A673 (cell line): ENCODE measurements around the gene GRIK1. TPM values are rescaled to one million over a fixed set of nuclear protein-coding genes. Genes with fewer than 3 reads are reported as not detected.
"Not testable (repeated sequence)": the region's sequence is repeated elsewhere in the genome, so short reads cannot be mapped to it uniquely, and the experiment has no call there.

Experiments
- BruUV-seq: library from RNA; stranded (reverse); fragments of 400-500 nt; replicated peaks from 2 replicates; lab custom pipeline; 2021; lab: Mats Ljungman, UMichigan
- CTCF ChIA-PET: fragments of 300-600 bp; sonication (Branson Sonifier 250); formaldehyde crosslinking; loops from one replicate; lab custom pipeline; 2022; ENCODE audit warnings: antibody characterized with exemption; lab: Charles Lee
- POLR2A ChIA-PET: fragments of 300-600 bp; sonication (Branson Sonifier 250); formaldehyde crosslinking; loops from one replicate; lab custom pipeline; 2022; ENCODE audit warnings: antibody characterized with exemption; ENCODE audit not compliant: low non-redundant PET; lab: Charles Lee
- DNase-seq: peaks from one replicate; pipeline ENCODE4 v3.0.0-alpha.2; 2015; ENCODE audit warnings: low spot score
- H3K27ac ChIP-seq: fragments of 200-600 bp; sonication (generic); 2 replicates; pipeline ENCODE4 v1.5.1; 2016; ENCODE audit warnings: mixed run types, low read depth, mild to moderate bottlenecking, mixed read lengths, antibody characterized with exemption, low read length; ENCODE audit not compliant: poor library complexity, severe bottlenecking
- H3K27me3 ChIP-seq: fragments of 200-600 bp; sonication (generic); replicated peaks from 2 replicates; pipeline ENCODE4 v1.6.1; 2017; ENCODE audit warnings: mixed run types, low read depth, mild to moderate bottlenecking, mixed read lengths, antibody characterized with exemption, low read length; ENCODE audit not compliant: insufficient read depth, poor library complexity
- H3K36me3 ChIP-seq: fragments of 200-600 bp; sonication (generic); 2 replicates; pipeline ENCODE4 v1.6.1; 2016; ENCODE audit warnings: mixed run types, mild to moderate bottlenecking, mixed read lengths, antibody characterized with exemption, low read length; ENCODE audit not compliant: insufficient read depth, poor library complexity, severe bottlenecking
- H3K4me1 ChIP-seq: fragments of 200-600 bp; sonication (generic); 2 replicates; pipeline ENCODE4 v1.6.1; 2017; ENCODE audit warnings: mixed run types, mild to moderate bottlenecking, mixed read lengths, antibody characterized with exemption, low read length; ENCODE audit not compliant: insufficient read depth, poor library complexity, severe bottlenecking
- H3K4me3 ChIP-seq: fragments of 200-600 bp; sonication (generic); 2 replicates; pipeline ENCODE4 v1.5.1; 2016; ENCODE audit warnings: low read depth, mixed run types, mild to moderate bottlenecking, mixed read lengths, low read length; ENCODE audit not compliant: poor library complexity, severe bottlenecking
- H3K9me3 ChIP-seq: fragments of 200-600 bp; sonication (generic); 2 replicates; pipeline ENCODE4 v1.6.1; 2016; ENCODE audit warnings: mixed run types, low read depth, mild to moderate bottlenecking, mixed read lengths, antibody characterized with exemption, low read length; ENCODE audit not compliant: poor library complexity, severe bottlenecking
- CTCF ChIP-seq: fragments of 300-800, 200-600 bp; sonication (generic); conservative IDR thresholded peaks from 2 replicates; pipeline ENCODE4 v1.5.1; 2017; ENCODE audit warnings: low read depth, mild to moderate bottlenecking, antibody characterized with exemption, low read length, moderate library complexity, mixed read lengths
- EZH2 ChIP-seq: fragments of 200-600 bp; sonication (generic); IDR thresholded peaks from 2 replicates; pipeline ENCODE4 v1.6.1; 2017; ENCODE audit warnings: borderline replicate concordance, low read depth, mild to moderate bottlenecking, mixed read lengths, antibody characterized with exemption, low read length; ENCODE audit not compliant: poor library complexity, severe bottlenecking
- intact Hi-C: fragments of 100-400 bp; cut with micrococcal nuclease; formaldehyde crosslinking; loops from one replicate; pipeline ENCODE4 v1.10.0; 2022; ENCODE audit not compliant: unreplicated experiment
- total RNA-seq: library from RNA; stranded (reverse); gene quantifications from 2 replicates; pipeline ENCODE4 v1.2.3, GENCODE V29; 2021

GRIK1 gene
- total RNA-seq, 1 experiment from 2014 or later, result 0.67 TPM

GRCh38 chr21:29961291-29962027 lies 21.7 kb upstream of the GRIK1 start:
- H3K36me3 ChIP-seq, result no peaks in the 10 kb centered on the region
- TF ChIP-seq CTCF (no peak), EZH2 (no peak)
- no peaks in the 10 kb centered on the region for H3K4me1 ChIP-seq
- POLR2A ChIA-PET, result no interaction called here
- intact Hi-C loops, result no loop called here
- H3K4me3 ChIP-seq, result no peak overlapping the region
- H3K27me3 ChIP-seq, result no peaks in the 10 kb centered on the region
- CTCF ChIA-PET, result no interaction called here
- H3K9me3 ChIP-seq, result no peaks in the 10 kb centered on the region
- DNase-seq, result no peak
- no peak overlapping the region for H3K27ac ChIP-seq
- BruUV-seq, result no TSS peak

GRCh38 chr21:29958551-29958950 lies 18.8 kb upstream of the GRIK1 start:
- ChIA-PET CTCF (no interaction called here), POLR2A (no interaction called here)
- H3K27me3 ChIP-seq, result no peaks in the 10 kb centered on the region
- H3K4me3 ChIP-seq, result no peak overlapping the region
- no peak overlapping the region for H3K27ac ChIP-seq
- no peaks in the 10 kb centered on the region for H3K4me1 ChIP-seq
- no peak for TF ChIP-seq CTCF
- TF ChIP-seq EZH2, result no peak
- intact Hi-C loops, result no loop called here
- no peaks in the 10 kb centered on the region for H3K9me3 ChIP-seq
- peak; percentile 42 for DNase-seq
- no peaks in the 10 kb centered on the region for H3K36me3 ChIP-seq
- no TSS peak for BruUV-seq

- H3K4me3 ChIP-seq, H3K9me3 ChIP-seq, CTCF ChIA-PET, H3K27me3 ChIP-seq, intact Hi-C loops, H3K4me1 ChIP-seq, BruUV-seq, H3K27ac ChIP-seq, H3K36me3 ChIP-seq, DNase-seq, POLR2A ChIA-PET: not testable (repeated sequence)
Observed at GRCh38 chr21:29958035-29958434, 18.2 kb upstream of the GRIK1 start.

DNA sequence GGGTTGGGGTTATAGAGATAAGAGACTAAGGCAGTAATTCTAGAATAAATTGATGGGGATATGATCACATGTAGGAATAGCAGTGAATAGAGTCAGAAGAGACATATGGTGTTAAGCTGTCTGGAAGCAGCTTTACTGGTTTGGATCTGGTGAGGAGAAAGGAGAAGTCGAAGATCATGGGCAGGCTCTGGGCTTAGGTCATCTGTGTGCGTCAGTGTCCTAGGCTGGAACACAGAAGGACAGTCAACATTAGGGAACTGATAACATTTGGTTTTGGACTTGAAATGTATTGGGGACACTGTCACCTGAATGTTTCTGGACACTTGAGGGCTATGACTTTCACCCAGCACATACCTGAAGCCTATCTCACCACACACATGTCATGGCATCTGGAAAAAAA lies 13.9 kb upstream of the GRIK1 start:
- no peak for TF ChIP-seq CTCF
- TF ChIP-seq EZH2, result no peak
- Histone ChIP-seq H3K9me3 (no peaks in the 10 kb centered on the region), H3K4me1 (no peaks in the 10 kb centered on the region), H3K27me3 (peaks cover 12% of the 10 kb centered on the region), H3K36me3 (no peaks in the 10 kb centered on the region), H3K27ac (no peak overlapping the region), H3K4me3 (no peak overlapping the region)
- POLR2A ChIA-PET, result no interaction called here
- intact Hi-C loops, result no loop called here
- BruUV-seq, result no TSS peak
- no peak for DNase-seq
- CTCF ChIA-PET, result interaction anchor here (0.7 kb wide), 1 partner anchor 454 kb away, joined by 6 read pairs; no protein-coding TSS in a partner anchor
